ENCODE results near the gene MAPK4.
A peak's percentile ranks its signal among the peaks of the same experiment; 100 is the strongest.

Gene MAPK4

DNA sequence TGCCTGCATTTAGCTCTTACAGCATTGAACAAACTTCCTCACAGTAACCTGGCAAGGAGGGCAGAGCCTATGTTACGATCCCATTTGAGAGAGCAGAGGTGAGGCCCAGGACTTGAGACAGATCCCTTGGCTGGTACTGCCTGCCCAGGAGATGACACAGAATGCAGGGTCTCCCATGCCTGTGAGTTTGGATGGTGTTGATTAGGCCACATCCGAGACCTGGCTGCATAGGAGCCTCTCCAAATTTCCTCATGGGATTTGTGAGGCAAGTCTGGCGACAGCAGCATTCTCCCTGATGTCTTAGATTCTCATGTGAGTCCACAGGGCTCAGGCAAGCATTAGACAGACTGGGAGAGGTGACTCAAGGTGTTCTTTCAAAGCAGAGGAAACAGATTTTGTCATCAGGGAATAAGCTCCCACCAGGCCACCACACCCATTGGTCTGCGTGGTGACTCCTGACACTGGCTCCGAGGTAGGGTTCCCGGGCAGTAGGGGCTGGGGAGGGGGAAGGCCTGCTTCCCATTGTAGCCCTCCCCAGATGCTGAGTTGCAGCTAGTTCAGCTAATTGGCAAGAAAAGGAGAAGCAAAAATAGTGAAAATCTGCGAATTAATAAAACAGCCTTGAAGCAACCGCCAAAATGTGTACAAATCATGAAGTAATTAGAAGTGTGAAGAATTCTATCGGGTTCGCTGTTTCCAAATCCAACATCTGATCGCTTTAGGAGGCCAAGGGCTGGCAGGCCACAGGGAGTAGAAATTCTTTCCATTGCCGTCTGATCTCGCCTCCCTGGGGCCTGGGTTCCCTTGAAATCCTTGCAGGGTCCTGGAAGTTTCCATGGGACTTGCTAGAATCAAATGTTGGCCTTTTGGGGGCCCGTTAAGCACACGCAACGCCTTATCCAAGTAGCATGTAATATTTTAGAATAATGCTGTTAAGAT is 68.0 kb downstream of the MAPK4 start:
- Histone ChIP-seq H3K4me3 (ENCODE audit: low read depth, low read length) (no peak overlapping the region), H3K79me2 (peaks cover 9% of the 10 kb centered on the region), H3K9ac (no peak overlapping the region), H2AFZ (no peak overlapping the region), H3K27me3 (ENCODE audit: control insufficient read depth, insufficient read depth, low read length) (no peaks in the 10 kb centered on the region), H3K36me3 (ENCODE audit: control insufficient read depth, insufficient read depth, low read length) (no peaks in the 10 kb centered on the region), H3K4me1 (peaks cover 28% of the 10 kb centered on the region), H3K27ac (no peak overlapping the region), H3K4me2 (ENCODE audit: low read length) (no peak overlapping the region), H3K9me3 (ENCODE audit: control insufficient read depth, low read length) (no peaks in the 10 kb centered on the region)
- TF ChIP-seq CTCF (IDR thresholded peaks at IDR 0.05), result no peak

GRCh38 chr18:50628533-50628905 is 68.6 kb downstream of the MAPK4 start:
- H3K4me3 ChIP-seq (ENCODE audit: low read depth, low read length), result no peak overlapping the region
- no peak overlapping the region for H3K9ac ChIP-seq
- H3K27me3 ChIP-seq (ENCODE audit: control insufficient read depth, insufficient read depth, low read length), result no peaks in the 10 kb centered on the region
- H3K4me2 ChIP-seq (ENCODE audit: low read length), result no peak overlapping the region
- peaks cover 9% of the 10 kb centered on the region for H3K79me2 ChIP-seq
- H3K27ac ChIP-seq, result no peak overlapping the region
- peaks cover 33% of the 10 kb centered on the region for H3K4me1 ChIP-seq
- H3K9me3 ChIP-seq (ENCODE audit: control insufficient read depth, low read length), result no peaks in the 10 kb centered on the region
- no peak for TF ChIP-seq CTCF (IDR thresholded peaks at IDR 0.05)
- H3K36me3 ChIP-seq (ENCODE audit: control insufficient read depth, insufficient read depth, low read length), result no peaks in the 10 kb centered on the region
- no peak overlapping the region for H2AFZ ChIP-seq

DNA sequence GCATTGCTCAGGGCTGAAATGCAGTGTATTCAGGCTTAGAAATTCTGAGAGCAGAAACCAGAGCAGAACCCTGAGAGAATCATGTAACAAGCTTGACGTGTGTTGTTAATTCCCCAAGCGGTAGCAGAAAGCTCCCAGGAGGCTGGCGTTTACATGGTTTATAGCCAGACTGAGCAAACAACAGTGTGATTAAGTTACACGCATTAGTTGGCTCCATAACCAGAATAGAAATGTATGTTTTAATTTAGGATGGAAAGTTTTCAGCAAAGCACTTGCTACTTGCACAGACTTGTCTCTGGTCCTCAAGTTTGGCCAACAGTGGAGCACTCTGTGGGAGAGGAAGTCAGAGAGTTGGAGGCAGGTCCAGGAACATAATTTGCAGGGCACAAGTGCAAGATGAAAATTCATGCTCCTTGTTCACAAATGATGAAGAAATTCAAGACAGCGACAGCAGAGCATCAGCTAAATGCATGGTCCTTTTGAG is 69.3 kb downstream of the MAPK4 start:
- H3K27me3 ChIP-seq (ENCODE audit: control insufficient read depth, insufficient read depth, low read length), result no peaks in the 10 kb centered on the region
- no peaks in the 10 kb centered on the region for H3K36me3 ChIP-seq (ENCODE audit: control insufficient read depth, insufficient read depth, low read length)
- no peaks in the 10 kb centered on the region for H3K9me3 ChIP-seq (ENCODE audit: control insufficient read depth, low read length)
- no peak overlapping the region for H3K4me3 ChIP-seq (ENCODE audit: low read depth, low read length)
- no peak overlapping the region for H3K4me2 ChIP-seq (ENCODE audit: low read length)
- TF ChIP-seq CTCF (IDR thresholded peaks at IDR 0.05), result no peak
- H3K27ac ChIP-seq, result no peak overlapping the region
- peaks cover 7% of the 10 kb centered on the region for H3K79me2 ChIP-seq
- peaks cover 34% of the 10 kb centered on the region for H3K4me1 ChIP-seq
- H2AFZ ChIP-seq, result peak overlapping the region; percentile 4
- H3K9ac ChIP-seq, result no peak overlapping the region

- Histone ChIP-seq H3K36me3 (ENCODE audit: control insufficient read depth, insufficient read depth, low read length) (no peaks in the 10 kb centered on the region), H3K4me1 (peaks cover 34% of the 10 kb centered on the region), H3K79me2 (peaks cover 8% of the 10 kb centered on the region), H3K4me2 (ENCODE audit: low read length) (no peak overlapping the region), H3K27ac (no peak overlapping the region), H3K9ac (no peak overlapping the region), H3K27me3 (ENCODE audit: control insufficient read depth, insufficient read depth, low read length) (no peaks in the 10 kb centered on the region), H2AFZ (no peak overlapping the region), H3K9me3 (ENCODE audit: control insufficient read depth, low read length) (no peaks in the 10 kb centered on the region), H3K4me3 (ENCODE audit: low read depth, low read length) (no peak overlapping the region)
- TF ChIP-seq CTCF (IDR thresholded peaks at IDR 0.05), result no peak
These were observed 71.0 kb downstream of the MAPK4 start for GRCh38 chr18:50630895-50631294.
